Natural killer cell (primary cell): ENCODE results near the gene PSKH1. TPM values are rescaled to one million over a fixed set of nuclear protein-coding genes. Genes with fewer than 3 reads are reported as not detected.

ENCODE experiments used
- ATAC-seq, 3 donors: fragments of 150-1000 bp in 2 of 3; fragments of 200-7000 bp in 1 of 3; cut with Tn5 transposase; 1 replicate in 1 of 3; 2 replicates in 2 of 3; pipeline ENCODE4 v1.10.0; 2021; ENCODE audit warnings: mild to moderate bottlenecking in 2 of 3, moderate library complexity in 2 of 3
- DNase-seq, 2 donors: peaks; one replicate each; pipeline versions ENCODE4 v3.0.0 to v3.0.0-alpha.2; 2013 to 2021; ENCODE audit warnings: mixed read lengths in 1 of 2
- H3K27ac ChIP-seq: one replicate; pipeline ENCODE4 v1.5.1; 2013; ENCODE audit warnings: mild to moderate bottlenecking, low read length
- H3K27me3 ChIP-seq: one replicate; pipeline ENCODE4 v1.6.1; 2013; ENCODE audit warnings: low read length; ENCODE audit not compliant: control insufficient read depth, insufficient read depth
- H3K36me3 ChIP-seq: one replicate; pipeline ENCODE4 v1.6.1; 2013; ENCODE audit warnings: low read length; ENCODE audit not compliant: control insufficient read depth, insufficient read depth
- H3K4me1 ChIP-seq: one replicate; pipeline ENCODE4 v1.6.1; 2013; ENCODE audit warnings: low read length; ENCODE audit not compliant: control insufficient read depth, insufficient read depth
- H3K4me3 ChIP-seq: one replicate; pipeline ENCODE4 v1.5.1; 2013; ENCODE audit warnings: low read length
- H3K9me3 ChIP-seq: one replicate; pipeline ENCODE4 v1.6.1; 2013; ENCODE audit warnings: low read length; ENCODE audit not compliant: control insufficient read depth, insufficient read depth
- H3K27ac Mint-ChIP-seq, 2 donors: one replicate each; pipeline ENCODE4 v1.8.0; 2022; ENCODE audit warnings: mild to moderate bottlenecking in 2 of 2, mixed read lengths in 2 of 2, moderate library complexity in 1 of 2
- H3K27me3 Mint-ChIP-seq, 2 donors: one replicate each; pipeline ENCODE4 v1.8.0; 2022; ENCODE audit warnings: low read depth in 2 of 2, mixed read lengths in 2 of 2
- H3K36me3 Mint-ChIP-seq: one replicate; pipeline ENCODE4 v1.8.0; 2022; ENCODE audit warnings: mixed read lengths
- H3K4me1 Mint-ChIP-seq, 2 donors: one replicate each; pipeline ENCODE4 v1.8.0; 2022; ENCODE audit warnings: mixed read lengths in 2 of 2
- H3K4me3 Mint-ChIP-seq: one replicate; pipeline ENCODE4 v1.8.0; 2022; ENCODE audit warnings: mild to moderate bottlenecking, moderate library complexity, mixed read lengths
- H3K9me3 Mint-ChIP-seq, 2 donors: one replicate each; pipeline ENCODE4 v1.8.0; 2022; ENCODE audit warnings: mixed read lengths in 2 of 2
- CTCF ChIP-seq: fragments of 200-600 bp; IDR thresholded peaks from one replicate; pipeline ENCODE4 v1.8.0; 2022; ENCODE audit warnings: antibody characterized with exemption
- WGBS: methylation state at CpG from one replicate; pipeline ENCODE4 v1.1.7; 2013; ENCODE audit warnings: missing lambda C conversion rate; ENCODE audit not compliant: insufficient coverage; 5-methylcytosine and 5-hydroxymethylcytosine counted together
- intact Hi-C: fragments of 100-400 bp; cut with micrococcal nuclease; formaldehyde crosslinking; loops from one replicate; pipeline ENCODE4 v1.14.2; 2022
- total RNA-seq, 4 donors: library from RNA; stranded (reverse); fragments of 120-200 nt in 1 of 4; gene quantifications; one replicate each; pipeline versions ENCODE4 v1.2.3 to v1.2.4, GENCODE V29; 2013 to 2022

PSKH1 gene
- total RNA-seq, 3 donors from 2014 or later (not counting 1 experiment from before 2014, with no cell fraction given), result 16.8 to 24.7 (median 19.5) TPM

DNA sequence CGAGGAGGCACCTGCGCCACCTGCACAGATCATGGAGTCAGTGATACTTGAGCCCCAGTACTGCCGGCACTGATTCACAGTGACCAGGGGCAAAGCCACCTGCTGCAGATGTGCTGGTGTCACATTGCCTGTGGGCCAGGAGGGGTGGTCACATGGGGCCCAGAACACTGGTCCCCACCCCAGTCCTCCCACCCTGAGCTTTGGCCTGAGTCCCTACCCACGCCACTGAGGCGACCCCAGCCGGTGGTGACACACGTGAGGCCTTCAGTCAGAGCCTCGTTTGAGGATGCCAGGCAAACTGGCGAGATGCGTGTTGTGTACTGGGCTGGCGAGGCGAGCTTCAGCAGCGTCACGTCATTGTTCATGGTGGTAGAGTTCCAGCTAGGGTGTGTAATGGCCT, 37.1 kb downstream of the PSKH1 start:
- no peaks in the 10 kb centered on the region for H3K9me3 ChIP-seq
- H3K4me3 ChIP-seq, result no peak overlapping the region
- WGBS, result 97% methylated on average over 14 of the region's 14 CpGs
- H3K36me3 Mint-ChIP-seq, result no peaks in the 10 kb centered on the region
- ATAC-seq (no peak), DNase-seq (no peak)
- peak overlapping the region in 1 of 2 donors; percentile 22 for H3K27ac Mint-ChIP-seq
- no peak overlapping the region for H3K4me3 Mint-ChIP-seq
- intact Hi-C loops, result no loop called here
- no peak overlapping the region for H3K27ac ChIP-seq
- peaks cover 21% of the 10 kb centered on the region for H3K4me1 ChIP-seq
- H3K27me3 Mint-ChIP-seq, result no peaks in the 10 kb centered on the region
- H3K4me1 Mint-ChIP-seq, result peaks cover 12 to 26% of the 10 kb centered on the region in 2 donors
- H3K27me3 ChIP-seq, result no peaks in the 10 kb centered on the region
- peaks cover 69% of the 10 kb centered on the region for H3K36me3 ChIP-seq
- H3K9me3 Mint-ChIP-seq, result no peaks in the 10 kb centered on the region
- no peak for TF ChIP-seq CTCF

DNA sequence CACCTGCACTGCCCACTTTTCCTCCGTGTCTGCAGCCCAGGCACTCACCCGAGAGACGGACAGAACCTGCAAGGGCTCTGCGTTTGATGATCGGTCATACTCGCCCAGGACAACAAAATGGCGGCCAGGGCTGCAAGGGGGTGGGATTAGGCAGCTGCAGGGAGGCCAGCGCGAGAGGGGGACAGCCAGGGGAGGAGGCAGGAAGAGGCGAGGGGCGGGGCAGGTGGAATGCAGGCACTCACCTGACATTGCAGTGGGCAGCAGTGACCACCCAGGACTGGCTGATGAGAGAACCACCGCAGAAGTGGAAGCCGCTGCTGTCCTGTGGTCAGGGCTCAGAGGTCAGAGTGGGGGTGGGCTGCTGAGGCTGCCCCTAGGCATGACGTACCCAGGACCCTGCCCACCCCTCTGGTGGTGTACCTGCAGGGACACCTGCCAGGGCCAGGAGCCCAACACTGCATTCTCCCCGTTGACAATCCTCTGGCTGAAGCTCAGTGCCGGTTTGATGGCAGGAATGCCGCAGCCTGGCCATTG, 37.7 kb downstream of the PSKH1 start:
- DNase-seq (no peak), ATAC-seq (no peak)
- Histone ChIP-seq H3K36me3 (peaks cover 73% of the 10 kb centered on the region), H3K4me1 (peaks cover 25% of the 10 kb centered on the region), H3K9me3 (no peaks in the 10 kb centered on the region), H3K27ac (no peak overlapping the region), H3K4me3 (no peak overlapping the region), H3K27me3 (no peaks in the 10 kb centered on the region)
- Mint-ChIP-seq H3K27ac (peak overlapping the region in 1 of 2 donors; percentile 68), H3K4me1 (peaks cover 17 to 32% of the 10 kb centered on the region in 2 donors), H3K9me3 (no peaks in the 10 kb centered on the region), H3K36me3 (no peaks in the 10 kb centered on the region), H3K27me3 (no peaks in the 10 kb centered on the region), H3K4me3 (no peak overlapping the region)
- intact Hi-C loops, result no loop called here
- WGBS, result 97% methylated on average over 17 of the region's 17 CpGs
- no peak for TF ChIP-seq CTCF

DNA sequence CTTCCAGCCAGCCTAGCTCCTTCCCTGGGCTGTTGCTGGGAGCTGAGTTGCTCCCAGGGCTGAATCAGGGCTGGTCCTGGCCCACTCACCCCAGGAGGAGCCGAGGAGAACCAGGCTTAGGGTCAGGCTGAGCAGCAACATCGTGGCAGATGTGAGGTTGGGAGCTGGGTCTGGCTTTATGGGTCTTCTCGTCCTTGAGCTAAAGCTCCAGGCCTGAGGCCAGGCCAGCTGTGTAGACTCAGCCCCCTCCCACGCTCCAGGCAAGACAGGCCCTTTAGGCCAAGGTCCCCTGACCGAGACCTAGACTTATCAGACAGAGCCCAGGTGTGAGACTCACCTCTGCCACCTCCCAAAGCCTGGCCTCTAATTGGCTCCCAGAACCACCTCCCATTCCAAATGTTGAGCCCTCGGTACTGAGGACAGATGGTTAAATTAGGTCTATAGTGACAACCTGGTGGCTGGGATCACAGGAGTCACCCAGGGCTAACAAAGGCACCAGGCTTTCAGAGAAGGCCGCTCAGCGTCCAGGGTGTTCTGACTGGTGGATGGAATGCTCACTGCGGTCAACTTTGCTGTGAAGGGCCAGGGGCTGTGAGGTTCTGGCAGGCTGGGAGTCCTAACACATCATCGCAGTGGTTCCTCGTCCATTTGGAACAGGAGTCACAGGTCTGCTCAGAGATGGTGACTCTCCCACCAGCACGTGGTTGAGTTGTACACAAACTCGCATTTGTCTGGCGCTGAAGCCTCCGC, 38.8 kb downstream of the PSKH1 start, which contains the start of gene CTRL:
Gene CTRL (minus strand): TSS at position 151 of the 750 bp plus-strand sequence. CDS start 10 bp downstream, at position 141.
- H3K9me3 ChIP-seq, result no peaks in the 10 kb centered on the region
- H3K9me3 Mint-ChIP-seq, result no peaks in the 10 kb centered on the region
- peak within 1 kb of the TSS; percentile 25 for H3K27ac ChIP-seq
- H3K27me3 ChIP-seq, result no peaks in the 10 kb centered on the region
- no peaks in the 10 kb centered on the region for H3K36me3 Mint-ChIP-seq
- peak within 1 kb of the TSS; percentile 18 to 68 for H3K27ac Mint-ChIP-seq
- H3K4me1 ChIP-seq, result peaks cover 28% of the 10 kb centered on the region
- ATAC-seq (no peak), DNase-seq (no peak)
- TF ChIP-seq CTCF, result no peak
- 95% methylated on average over 15 of the region's 15 CpGs for WGBS
- no peak within 1 kb of the TSS for H3K4me3 Mint-ChIP-seq
- no peaks in the 10 kb centered on the region for H3K27me3 Mint-ChIP-seq
- intact Hi-C loops, result no loop called here
- no peak within 1 kb of the TSS for H3K4me3 ChIP-seq
- H3K36me3 ChIP-seq, result peaks cover 73% of the 10 kb centered on the region
- peaks cover 22 to 37% of the 10 kb centered on the region in 2 donors for H3K4me1 Mint-ChIP-seq
